K562 (cell line): ENCODE data around the gene UBN1. TPM values are rescaled to one million over a fixed set of nuclear protein-coding genes. Genes with fewer than 3 reads are reported as not detected.

Experiments
- ATAC-seq: fragments of 200-7000 bp; cut with Tn5 transposase; 3 replicates; pipeline ENCODE4 v1.9.1; 2020; ENCODE audit warnings: moderate library complexity
- BruUV-seq: library from RNA; stranded (reverse); fragments of 400-500 nt; replicated peaks from 2 replicates; lab custom pipeline; 2021; lab: Mats Ljungman, UMichigan
- CTCF ChIA-PET: fragments of 300-600 bp; formaldehyde crosslinking; extraction: SDS; loops from one replicate; lab custom pipeline; 2021; ENCODE audit warnings: low intra/inter-chr PET ratio; lab: Yijun Ruan, JAX
- POLR2A ChIA-PET: fragments of 300-600, 350-650 bp; sonication (Branson Sonifier 250); formaldehyde crosslinking; extraction: SDS; loops from one replicate; lab custom pipeline; 2021; ENCODE audit warnings: antibody characterized with exemption, inconsistent platforms; lab: Yijun Ruan, JAX
- DNase-seq, 4 experiments: peaks; one replicate each; pipeline versions ENCODE4 v3.0.0 to v3.0.0-alpha.2; 2011 to 2018; ENCODE audit warnings: low spot score in 3 of 4, mixed read lengths in 3 of 4; ENCODE audit errors: extremely low read depth in 1 of 4
- FAIRE-seq: peaks from 2 replicates; lab custom pipeline; 2011; peaks lifted over from hg19 to GRCh38; lab: Jason Lieb, UNC
- H2AFZ ChIP-seq: 2 replicates; pipeline ENCODE4 v1.6.0; 2011; ENCODE audit warnings: low read depth, low read length, control low read depth, inconsistent platforms
- H3K27ac ChIP-seq: fragments of 200-600 bp; 3 replicates; pipeline ENCODE4 v1.8.0; 2011; ENCODE audit warnings: low read depth, mild to moderate bottlenecking, control low read depth, inconsistent platforms, low read length, moderate library complexity, mixed read lengths; ENCODE audit errors: extremely low read depth
- H3K27me3 ChIP-seq, 2 experiments: fragments of 300-600 bp in 1 of 2; 2 replicates in 1 of 2; 3 replicates in 1 of 2; pipeline versions ENCODE4 v1.6.0 to v1.8.0; 2011; ENCODE audit warnings: inconsistent platforms in 2 of 2, low read length in 2 of 2, mild to moderate bottlenecking in 1 of 2, mixed read lengths in 1 of 2, moderate library complexity in 1 of 2; ENCODE audit not compliant: control insufficient read depth in 2 of 2, insufficient read depth in 2 of 2
- H3K36me3 ChIP-seq: fragments of 300-600 bp; 3 replicates; pipeline ENCODE4 v1.8.0; 2011; ENCODE audit warnings: mild to moderate bottlenecking, low read length, inconsistent platforms; ENCODE audit not compliant: control insufficient read depth, insufficient read depth
- H3K4me1 ChIP-seq, 2 experiments: fragments of 200-600 bp in 1 of 2; replicated peaks in 1 of 2; 2 replicates in 1 of 2; 3 replicates in 1 of 2; pipeline versions ENCODE4 v1.5.1 to v1.8.0; 2011; ENCODE audit warnings: inconsistent platforms in 2 of 2, low read length in 2 of 2, mild to moderate bottlenecking in 1 of 2, mixed read lengths in 1 of 2, moderate library complexity in 1 of 2; ENCODE audit not compliant: control insufficient read depth in 2 of 2, insufficient read depth in 2 of 2
- H3K4me2 ChIP-seq: 2 replicates; pipeline ENCODE4 v1.6.1; 2011; ENCODE audit warnings: low read length, control low read depth, inconsistent platforms, mixed read lengths; ENCODE audit not compliant: insufficient read depth
- H3K4me3 ChIP-seq: fragments of 200-600 bp; sonication (generic), shearing (Covaris generic); 2 replicates; pipeline ENCODE4 v1.5.1; 2016; ENCODE audit warnings: control low read depth, inconsistent platforms
- H3K79me2 ChIP-seq: fragments of 200-600 bp; 3 replicates; pipeline ENCODE4 v1.8.0; 2011; ENCODE audit warnings: low read length, inconsistent platforms; ENCODE audit not compliant: control insufficient read depth, insufficient read depth
- H3K9ac ChIP-seq, 2 experiments: 2 replicates each; pipeline versions ENCODE4 v1.6.0 to v1.6.1; 2011; ENCODE audit warnings: low read depth in 2 of 2, low read length in 2 of 2, control low read depth in 1 of 2, inconsistent platforms in 1 of 2, mild to moderate bottlenecking in 1 of 2, mixed read lengths in 1 of 2; ENCODE audit not compliant: insufficient read depth in 1 of 2
- H3K9me1 ChIP-seq: one replicate; pipeline ENCODE4 v1.6.0; 2011; ENCODE audit warnings: inconsistent platforms, mild to moderate bottlenecking, low read length, moderate library complexity; ENCODE audit not compliant: control insufficient read depth, insufficient read depth
- H3K9me3 ChIP-seq: replicated peaks from 2 replicates; pipeline ENCODE4 v1.5.1; 2011; ENCODE audit warnings: low read depth, low read length, inconsistent platforms; ENCODE audit not compliant: control insufficient read depth, insufficient read depth
- H4K20me1 ChIP-seq: replicated peaks from 2 replicates; pipeline ENCODE4 v1.6.1; 2011; ENCODE audit warnings: low read length, inconsistent platforms, mixed read lengths; ENCODE audit not compliant: control insufficient read depth, insufficient read depth
- CHD2 ChIP-seq: IDR thresholded peaks from 2 replicates; pipeline ENCODE4 v1.6.1; 2011; ENCODE audit warnings: low read depth, low read length
- GABPA ChIP-seq: fragments of 200-800 bp; sonication (Bioruptor generic); conservative IDR thresholded peaks from 2 replicates; pipeline ENCODE4 v1.6.1; 2016; ENCODE audit warnings: low read depth, missing genetic modification characterization, missing compliant biosample characterization
- HIVEP1 ChIP-seq: fragments of 250-450 bp; sonication (Bioruptor Pico); IDR thresholded peaks from 2 replicates; pipeline ENCODE4 v1.4.0; 2020; ENCODE audit warnings: mild to moderate bottlenecking
- HNRNPL ChIP-seq: fragments of 200-400 bp; formaldehyde crosslinking; IDR thresholded peaks from 2 replicates; pipeline ENCODE4 v1.6.1; 2017; ENCODE audit warnings: low read depth, mild to moderate bottlenecking, low read length
- SP2 ChIP-seq: IDR thresholded peaks from 2 replicates; pipeline ENCODE4 v1.6.1; 2011; ENCODE audit warnings: mild to moderate bottlenecking, low read depth, low read length, moderate library complexity; ENCODE audit not compliant: poor library complexity, severe bottlenecking; ENCODE audit errors: extremely low read depth
- ZNF124 ChIP-seq: sonication (generic); formaldehyde crosslinking; IDR thresholded peaks from 2 replicates; pipeline ENCODE4 v1.8.1; 2022; ENCODE audit warnings: missing genetic modification reagents
- ZNF133 ChIP-seq: fragments of 250-450 bp; sonication (Bioruptor Pico); IDR thresholded peaks from 2 replicates; pipeline ENCODE4 v1.4.0; 2020; ENCODE audit warnings: mild to moderate bottlenecking
- ZNF134 ChIP-seq: fragments of 250-450 bp; sonication (Bioruptor Pico); conservative IDR thresholded peaks from 2 replicates; pipeline ENCODE4 v1.4.0; 2020
- WGBS: fragments of 100-300 bp; shearing (Covaris generic); methylation state at CpG from one replicate; pipeline ENCODE4 v1.1.6; 2016; ENCODE audit warnings: low coverage, mixed read lengths; ENCODE audit not compliant: insufficient coverage; ENCODE audit errors: missing lambda C conversion rate; 5-methylcytosine and 5-hydroxymethylcytosine counted together
- in situ Hi-C: fragments of 300-500 bp; cut with MboI; formaldehyde crosslinking; loops from 4 replicates; pipeline ENCODE4 v1.15.0; 2018; ENCODE audit warnings: inconsistent platforms, mixed read lengths
- intact Hi-C: fragments of 100-400 bp; cut with micrococcal nuclease; formaldehyde crosslinking; loops from 2 replicates; pipeline ENCODE4 v1.14.2; 2022
- polyA plus RNA-seq, 8 experiments: library from polyadenylated mRNA; depleted of rRNA in 4 of 8; stranded (reverse) in 5 of 8; unstranded in 3 of 8; fragments of >200 nt; fragmentation: Nextera tagmentation in 2 of 8; fragmentation: Illumina TruSeq in 1 of 8; extraction: Ambion mirVana in 2 of 8; extraction: Trizol in 1 of 8; gene quantifications; 2 replicates each; pipeline versions ENCODE4 v1.2.1 to v1.2.3, GENCODE V29; 2011 to 2014; ENCODE audit warnings: inconsistent platforms in 1 of 8, missing spikeins in 1 of 8
- total RNA-seq, 7 experiments: library from RNA; depleted of rRNA in 6 of 7; stranded (reverse); fragments of >200 nt in 6 of 7; fragmentation: Illumina TruSeq in 2 of 7; extraction: Trizol in 2 of 7; gene quantifications; 2 replicates each; pipeline versions ENCODE4 v1.2.1 to v1.2.3, GENCODE V29; 2011 to 2021; ENCODE audit warnings: low replicate concordance in 1 of 7
- TF ChIP-seq, protein P1 (sequence below), 2 experiments: fragments of 450-650 bp; IDR thresholded peaks; 2 replicates each; pipeline ENCODE4 v1.6.1; 2016
- TF ChIP-seq, protein P2 (sequence below): fragments of 200-800 bp; sonication (Bioruptor generic); IDR thresholded peaks from 2 replicates; pipeline ENCODE4 v1.6.1; 2016; ENCODE audit warnings: missing genetic modification characterization, missing compliant biosample characterization

UBN1 gene
- total and polyA plus RNA-seq, 9 of the 15 experiments (the other 6 are each of a cell fraction or from before 2014, with no cell fraction given): 1.5 to 45.7 (median 20.6) TPM

DNA sequence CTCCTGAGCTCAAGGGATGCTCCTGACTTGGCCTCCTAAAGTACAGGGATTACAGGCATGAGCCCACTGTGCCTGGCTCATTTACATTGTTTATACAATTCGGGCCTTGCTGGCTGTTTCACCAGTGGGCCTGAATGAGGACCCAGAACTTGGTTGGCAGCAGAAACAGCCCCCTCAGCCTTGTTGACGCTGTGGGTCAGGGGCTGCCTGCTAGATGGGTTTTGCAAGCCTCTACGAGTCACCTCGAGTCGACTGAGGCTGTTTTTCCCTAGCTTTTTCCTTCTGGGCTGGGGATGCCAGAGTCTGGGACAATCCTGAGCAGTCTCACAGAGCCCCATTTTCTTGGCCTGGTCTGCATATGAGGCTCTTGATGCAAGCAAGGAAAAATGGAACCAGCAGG is 73.5 kb downstream of the UBN1 start:
- DNase-seq (no peak), FAIRE-seq (no peak), ATAC-seq (no peak)
- CTCF ChIA-PET: no interaction called here
- Histone ChIP-seq H2AFZ (no peak overlapping the region), H3K9ac (no peak overlapping the region), H3K9me1 (no peaks in the 10 kb centered on the region)
- 0% methylated on average over 5 of the region's 5 CpGs for WGBS
- TF ChIP-seq, protein P1, sequence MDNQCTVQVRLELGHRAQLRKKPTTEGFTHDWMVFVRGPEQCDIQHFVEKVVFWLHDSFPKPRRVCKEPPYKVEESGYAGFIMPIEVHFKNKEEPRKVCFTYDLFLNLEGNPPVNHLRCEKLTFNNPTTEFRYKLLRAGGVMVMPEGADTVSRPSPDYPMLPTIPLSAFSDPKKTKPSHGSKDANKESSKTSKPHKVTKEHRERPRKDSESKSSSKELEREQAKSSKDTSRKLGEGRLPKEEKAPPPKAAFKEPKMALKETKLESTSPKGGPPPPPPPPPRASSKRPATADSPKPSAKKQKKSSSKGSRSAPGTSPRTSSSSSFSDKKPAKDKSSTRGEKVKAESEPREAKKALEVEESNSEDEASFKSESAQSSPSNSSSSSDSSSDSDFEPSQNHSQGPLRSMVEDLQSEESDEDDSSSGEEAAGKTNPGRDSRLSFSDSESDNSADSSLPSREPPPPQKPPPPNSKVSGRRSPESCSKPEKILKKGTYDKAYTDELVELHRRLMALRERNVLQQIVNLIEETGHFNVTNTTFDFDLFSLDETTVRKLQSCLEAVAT (IDR thresholded peaks at IDR 0.05): no peak
- no peak for TF ChIP-seq ZNF134
- TF ChIP-seq SP2: no peak
- TF ChIP-seq HNRNPL: no peak
- TF ChIP-seq ZNF124: no peak
- no peak for TF ChIP-seq CHD2
- TF ChIP-seq GABPA (tag): no peak
- no peak for TF ChIP-seq HIVEP1 (CRISPR knock-in tag)
- TF ChIP-seq, protein P2, sequence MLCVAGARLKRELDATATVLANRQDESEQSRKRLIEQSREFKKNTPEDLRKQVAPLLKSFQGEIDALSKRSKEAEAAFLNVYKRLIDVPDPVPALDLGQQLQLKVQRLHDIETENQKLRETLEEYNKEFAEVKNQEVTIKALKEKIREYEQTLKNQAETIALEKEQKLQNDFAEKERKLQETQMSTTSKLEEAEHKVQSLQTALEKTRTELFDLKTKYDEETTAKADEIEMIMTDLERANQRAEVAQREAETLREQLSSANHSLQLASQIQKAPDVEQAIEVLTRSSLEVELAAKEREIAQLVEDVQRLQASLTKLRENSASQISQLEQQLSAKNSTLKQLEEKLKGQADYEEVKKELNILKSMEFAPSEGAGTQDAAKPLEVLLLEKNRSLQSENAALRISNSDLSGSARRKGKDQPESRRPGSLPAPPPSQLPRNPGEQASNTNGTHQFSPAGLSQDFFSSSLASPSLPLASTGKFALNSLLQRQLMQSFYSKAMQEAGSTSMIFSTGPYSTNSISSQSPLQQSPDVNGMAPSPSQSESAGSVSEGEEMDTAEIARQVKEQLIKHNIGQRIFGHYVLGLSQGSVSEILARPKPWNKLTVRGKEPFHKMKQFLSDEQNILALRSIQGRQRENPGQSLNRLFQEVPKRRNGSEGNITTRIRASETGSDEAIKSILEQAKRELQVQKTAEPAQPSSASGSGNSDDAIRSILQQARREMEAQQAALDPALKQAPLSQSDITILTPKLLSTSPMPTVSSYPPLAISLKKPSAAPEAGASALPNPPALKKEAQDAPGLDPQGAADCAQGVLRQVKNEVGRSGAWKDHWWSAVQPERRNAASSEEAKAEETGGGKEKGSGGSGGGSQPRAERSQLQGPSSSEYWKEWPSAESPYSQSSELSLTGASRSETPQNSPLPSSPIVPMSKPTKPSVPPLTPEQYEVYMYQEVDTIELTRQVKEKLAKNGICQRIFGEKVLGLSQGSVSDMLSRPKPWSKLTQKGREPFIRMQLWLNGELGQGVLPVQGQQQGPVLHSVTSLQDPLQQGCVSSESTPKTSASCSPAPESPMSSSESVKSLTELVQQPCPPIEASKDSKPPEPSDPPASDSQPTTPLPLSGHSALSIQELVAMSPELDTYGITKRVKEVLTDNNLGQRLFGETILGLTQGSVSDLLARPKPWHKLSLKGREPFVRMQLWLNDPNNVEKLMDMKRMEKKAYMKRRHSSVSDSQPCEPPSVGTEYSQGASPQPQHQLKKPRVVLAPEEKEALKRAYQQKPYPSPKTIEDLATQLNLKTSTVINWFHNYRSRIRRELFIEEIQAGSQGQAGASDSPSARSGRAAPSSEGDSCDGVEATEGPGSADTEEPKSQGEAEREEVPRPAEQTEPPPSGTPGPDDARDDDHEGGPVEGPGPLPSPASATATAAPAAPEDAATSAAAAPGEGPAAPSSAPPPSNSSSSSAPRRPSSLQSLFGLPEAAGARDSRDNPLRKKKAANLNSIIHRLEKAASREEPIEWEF (CRISPR knock-in tag): no peak
- no peak for TF ChIP-seq ZNF133
- TF ChIP-seq, all 486 proteins: peak for 0
- intact Hi-C loops: no loop called here
- Histone ChIP-seq H3K4me1 (peaks cover 0 to 10% of the 10 kb centered on the region in 2 experiments; a peak in 2 of 5 replicates), H3K4me3 (no peak overlapping the region), H3K9me3 (no peaks in the 10 kb centered on the region), H4K20me1 (no peaks in the 10 kb centered on the region), H3K27me3 (peaks cover 16 to 49% of the 10 kb centered on the region in 2 experiments; a peak in 4 of 5 replicates), H3K27ac (no peak overlapping the region), H3K36me3 (no peaks in the 10 kb centered on the region), H3K4me2 (no peak overlapping the region), H3K79me2 (no peaks in the 10 kb centered on the region)
- in situ Hi-C loops: no loop called here
- POLR2A ChIA-PET: interaction anchor here (0.7 to 2.4 kb wide), 3 partner anchors 10 to 56 kb away, joined by 3 to 9 read pairs (median 9); no protein-coding TSS in a partner anchor
- no TSS peak for BruUV-seq
